Heart left ventricle (tissue), 16 donors: ENCODE data around the gene MC3R. TPM values are rescaled to one million over a fixed set of nuclear protein-coding genes. Genes with fewer than 3 reads are reported as not detected.
A peak's percentile ranks its signal among the peaks of the same experiment; 100 is the strongest.

Experiments used
- ATAC-seq, 4 donors: fragments of 200-7000 bp; cut with Tn5 transposase; one replicate each; pipeline ENCODE4 v1.9.1; 2020 to 2022; ENCODE audit warnings: moderate library complexity in 4 of 4, mild to moderate bottlenecking in 3 of 4, moderate number of reproducible peaks in 1 of 4
- DNase-seq, 5 donors: peaks; one replicate each; pipeline ENCODE4 v3.0.0-alpha.2; 2020
- H3K27ac ChIP-seq, 12 donors: fragments of 200-600 bp; sonication (generic) in 4 of 12; one replicate each; pipeline versions ENCODE4 v1.5.0 to v1.8.0; 2016 to 2022; ENCODE audit warnings: mild to moderate bottlenecking in 2 of 12
- H3K27me3 ChIP-seq, 9 donors: fragments of 200-600 bp; sonication (generic) in 2 of 9; one replicate each; pipeline versions ENCODE4 v1.5.1 to v1.8.0; 2016 to 2022; ENCODE audit warnings: mild to moderate bottlenecking in 3 of 9
- H3K36me3 ChIP-seq, 9 donors: fragments of 200-600 bp; sonication (generic) in 2 of 9; one replicate each; pipeline versions ENCODE4 v1.5.0 to v1.8.0; 2018 to 2022; ENCODE audit warnings: mild to moderate bottlenecking in 2 of 9
- H3K4me1 ChIP-seq, 12 donors: fragments of 200-600 bp; sonication (generic) in 4 of 12; one replicate each; pipeline versions ENCODE4 v1.5.0 to v1.8.0; 2016 to 2022; ENCODE audit warnings: mild to moderate bottlenecking in 3 of 12
- H3K4me3 ChIP-seq, 12 donors: fragments of 200-600 bp; sonication (generic) in 4 of 12; one replicate each; pipeline versions ENCODE4 v1.5.0 to v1.8.0; 2017 to 2022; ENCODE audit warnings: mild to moderate bottlenecking in 9 of 12, moderate library complexity in 4 of 12
- H3K9me3 ChIP-seq, 12 donors: fragments of 200-600 bp; sonication (generic) in 4 of 12; one replicate each; pipeline versions ENCODE4 v1.5.0 to v1.8.0; 2016 to 2022; ENCODE audit warnings: mild to moderate bottlenecking in 1 of 12
- POLR2A ChIP-seq, 2 donors: fragments of 450-650 bp; IDR thresholded peaks; one replicate each; pipeline ENCODE4 v1.6.1; 2017; ENCODE audit warnings: antibody characterized with exemption in 2 of 2, mild to moderate bottlenecking in 2 of 2, moderate library complexity in 2 of 2
- WGBS, 4 donors: extraction: QIAGEN DNeasy Blood & Tissue Kit in 2 of 4; methylation state at CpG; one replicate each; pipeline versions ENCODE4 v1.1.5 to v1.1.7; 2013 to 2018; 5-methylcytosine and 5-hydroxymethylcytosine counted together
- intact Hi-C, 10 donors: fragments of 100-400 bp; cut with DNase I; formaldehyde crosslinking; loops; one replicate each; pipeline versions ENCODE4 v1.11.1 to v1.14.2; 2022
- long read RNA-seq, 3 donors: library from polyadenylated mRNA; unstranded; transcript quantifications; one replicate each; pipeline ENCODE4 v2.0.0, GENCODE V29; 2020 to 2021
- polyA plus RNA-seq, 2 donors: library from polyadenylated mRNA; stranded (reverse); fragments of 200-250 nt; gene quantifications; one replicate each; pipeline ENCODE4 v1.2.3, GENCODE V29; 2013
- total RNA-seq, 9 donors: library from RNA; depleted of rRNA in 2 of 9; stranded (reverse); fragments of >200 nt in 2 of 9; fragmentation: NEBNext Ultra II Directional in 3 of 9; extraction: Animal tissue kit (Norgen Biotek cat#: 25700) in 3 of 9; gene quantifications; one replicate each; pipeline versions ENCODE4 v1.1.0 to v1.2.4, GENCODE V29; 2016 to 2023
- TF ChIP-seq, protein P1 (sequence below), 12 donors: fragments of 200-600 bp; sonication (generic) in 4 of 12; IDR thresholded peaks; one replicate each; pipeline versions ENCODE4 v1.5.0 to v1.8.0; 2018 to 2022; ENCODE audit warnings: antibody characterized with exemption in 12 of 12, mild to moderate bottlenecking in 5 of 12
- donor health status: ischemic (EF 13 %, LVEDD 7.1; RV severe dilation, severe dysfunction).
- donor health status: healthy with polysubstance abuse.
- donor health status: DM: no; HTN: yes; CAD: no.
- donor health status: DM: no; HTN: no; CAD: no.
- donor health status: ischemic (EF 25% LVEDD 6.9; RV normal size, moderate dysfunction).
- donor health status: ischemic (EF 25% LVEDD 5.7; RV mildly dilated, moderate dysfunction).
- donor health status: healthy.
- donor health status: DM: yes; HTN: yes; CAD: no.
- donor health status: ischemic (EF 35%, LVEDD 5.7; RV mildly dilated, moderate dysfunction).
- donor health status: nonischemic (EF 11% LVEDD 7.7; RV severe dilation, severe dysfunction).
- donor health status: DM: yes; HTN: yes; CAD: no.
- donor health status: PGD.
- donor health status: ischemic (EF 29% LVEDD 5.4; RV normal size, mild dysfunction).
- donor health status: nonischemic (EF 23%, LVEDD 6.1; RV moderate dilation, normal function).

The MC3R gene
- total RNA-seq (not detected), polyA plus RNA-seq (not detected)
- long read RNA-seq, donor 1 = 0 reads
- long read RNA-seq, donor 2 = 0 reads
- long read RNA-seq, donor 3 = 0 reads

- DNase-seq (peak in 2 of 5 donors; percentile 32 to 42), ATAC-seq (peak in 3 of 4 donors; percentile 49 to 60 (median 59))
- Histone ChIP-seq H3K27me3 (peaks cover 0 to 59% (median 32%) of the 10 kb centered on the region in 9 donors), H3K4me3 (no peak within 1 kb of the TSS), H3K36me3 (no peaks in the 10 kb centered on the region), H3K9me3 (no peaks in the 10 kb centered on the region), H3K27ac (no peak within 1 kb of the TSS), H3K4me1 (no peaks in the 10 kb centered on the region)
- intact Hi-C loops = no loop called here
- WGBS, 4 donors = 17 to 24% (median 22%) methylated on average over 9 of the region's 9 CpGs
- no peak for TF ChIP-seq POLR2A (IDR thresholded peaks at IDR 0.05)
- TF ChIP-seq, protein P1, sequence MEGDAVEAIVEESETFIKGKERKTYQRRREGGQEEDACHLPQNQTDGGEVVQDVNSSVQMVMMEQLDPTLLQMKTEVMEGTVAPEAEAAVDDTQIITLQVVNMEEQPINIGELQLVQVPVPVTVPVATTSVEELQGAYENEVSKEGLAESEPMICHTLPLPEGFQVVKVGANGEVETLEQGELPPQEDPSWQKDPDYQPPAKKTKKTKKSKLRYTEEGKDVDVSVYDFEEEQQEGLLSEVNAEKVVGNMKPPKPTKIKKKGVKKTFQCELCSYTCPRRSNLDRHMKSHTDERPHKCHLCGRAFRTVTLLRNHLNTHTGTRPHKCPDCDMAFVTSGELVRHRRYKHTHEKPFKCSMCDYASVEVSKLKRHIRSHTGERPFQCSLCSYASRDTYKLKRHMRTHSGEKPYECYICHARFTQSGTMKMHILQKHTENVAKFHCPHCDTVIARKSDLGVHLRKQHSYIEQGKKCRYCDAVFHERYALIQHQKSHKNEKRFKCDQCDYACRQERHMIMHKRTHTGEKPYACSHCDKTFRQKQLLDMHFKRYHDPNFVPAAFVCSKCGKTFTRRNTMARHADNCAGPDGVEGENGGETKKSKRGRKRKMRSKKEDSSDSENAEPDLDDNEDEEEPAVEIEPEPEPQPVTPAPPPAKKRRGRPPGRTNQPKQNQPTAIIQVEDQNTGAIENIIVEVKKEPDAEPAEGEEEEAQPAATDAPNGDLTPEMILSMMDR (IDR thresholded peaks at IDR 0.05) = peak; percentile 33 to 62 (median 52)
Measured at GRCh38 chr20:56247954-56248782, at the start of gene MC3R. Gene MC3R, plus strand, starts transcription at chr20:56248732. Its CDS starts 112 bp downstream, at chr20:56248844.

DNA sequence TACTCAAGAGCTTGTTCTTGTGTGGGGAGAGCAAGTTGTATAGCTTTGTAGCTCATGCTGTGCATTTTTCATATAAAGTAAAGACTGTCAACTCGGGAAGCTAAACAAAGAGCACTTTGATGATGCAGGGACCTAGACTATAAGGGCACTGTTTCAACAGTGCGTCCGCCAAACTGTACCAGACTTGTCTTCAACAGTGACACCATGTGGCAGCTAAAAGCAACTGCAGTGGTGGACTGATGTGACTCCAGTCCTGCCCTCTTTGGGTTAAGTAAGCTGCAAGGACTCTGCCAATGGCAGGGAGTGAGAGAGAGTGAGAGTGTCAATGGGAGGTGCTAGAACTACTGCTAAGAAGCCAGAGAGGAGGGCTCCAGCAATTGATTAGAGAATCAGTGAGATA lies 48.1 kb upstream of the MC3R start:
- peaks cover 0 to 18% (median 0%) of the 10 kb centered on the region in 9 donors for H3K27me3 ChIP-seq
- H3K9me3 ChIP-seq = peaks cover 0 to 20% (median 14%) of the 10 kb centered on the region in 12 donors
- no peaks in the 10 kb centered on the region for H3K4me1 ChIP-seq
- DNase-seq = no peak
- no peak overlapping the region for H3K27ac ChIP-seq
- no peak for TF ChIP-seq POLR2A (IDR thresholded peaks at IDR 0.05)
- TF ChIP-seq, protein P1 (IDR thresholded peaks at IDR 0.05) = no peak
- intact Hi-C loops = loop anchor here in 2 of 10 donors (10.0 kb wide), 1 partner anchor 144 kb away; no protein-coding TSS in a partner anchor
- 64 to 86% (median 80%) methylated on average over 3 of the region's 3 CpGs for WGBS, 4 donors
- ATAC-seq = no peak
- H3K36me3 ChIP-seq = no peaks in the 10 kb centered on the region
- no peak overlapping the region for H3K4me3 ChIP-seq

GRCh38 chr20:56202493-56203077 lies 45.9 kb upstream of the MC3R start:
- no peak for ATAC-seq
- TF ChIP-seq, protein P1 (IDR thresholded peaks at IDR 0.05) = peak in 10 of 12 donors; percentile 11 to 50 (median 32)
- TF ChIP-seq POLR2A (IDR thresholded peaks at IDR 0.05) = no peak

DNA sequence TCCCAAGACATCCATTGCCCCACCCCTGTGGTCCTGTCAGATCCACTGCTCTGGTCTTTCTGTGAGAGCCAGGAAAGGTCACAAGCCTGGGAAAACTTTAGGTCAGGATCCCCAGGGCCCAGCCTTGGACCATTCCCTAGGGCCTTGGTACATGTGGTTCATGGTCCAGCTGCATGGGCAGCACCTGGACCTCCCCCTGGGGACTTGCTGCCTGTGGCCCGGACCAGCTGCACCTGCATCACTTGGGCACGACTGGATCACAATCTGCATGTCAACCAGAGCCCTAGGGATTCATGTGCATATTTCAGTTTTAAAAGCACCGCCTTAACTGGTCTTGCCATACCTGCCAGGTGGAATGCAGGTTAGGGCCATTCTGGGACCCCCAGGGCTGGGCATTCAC lies 44.3 kb upstream of the MC3R start:
- H3K36me3 ChIP-seq = no peaks in the 10 kb centered on the region
- H3K9me3 ChIP-seq = peaks cover 0 to 20% (median 14%) of the 10 kb centered on the region in 12 donors
- H3K27me3 ChIP-seq = peaks cover 0 to 18% (median 0%) of the 10 kb centered on the region in 9 donors
- H3K4me3 ChIP-seq = no peak overlapping the region
- intact Hi-C loops = loop anchor here in 2 of 10 donors (10.0 kb wide), 1 partner anchor 141 kb away; no protein-coding TSS in a partner anchor
- DNase-seq (no peak), ATAC-seq (no peak)
- TF ChIP-seq, protein P1 (IDR thresholded peaks at IDR 0.05) = no peak
- no peak for TF ChIP-seq POLR2A (IDR thresholded peaks at IDR 0.05)
- H3K27ac ChIP-seq = no peak overlapping the region
- H3K4me1 ChIP-seq = no peaks in the 10 kb centered on the region
- WGBS, 4 donors = 71 to 87% (median 71%) methylated on average over 3 of the region's 3 CpGs

More at GRCh38 chr20:56202493-56203077, 45.9 kb upstream of the MC3R start:
- Histone ChIP-seq H3K4me1 (no peaks in the 10 kb centered on the region), H3K36me3 (no peaks in the 10 kb centered on the region), H3K4me3 (no peak overlapping the region), H3K9me3 (peaks cover 0 to 20% (median 14%) of the 10 kb centered on the region in 12 donors), H3K27ac (no peak overlapping the region), H3K27me3 (peaks cover 0 to 18% (median 0%) of the 10 kb centered on the region in 9 donors)
- no peak for DNase-seq
- WGBS, 4 donors = 49 to 62% (median 54%) methylated on average over 6 of the region's 6 CpGs
- intact Hi-C loops = loop anchor here in 2 of 10 donors (10.0 kb wide), 1 partner anchor 142 kb away; no protein-coding TSS in a partner anchor
